K562 (cell line): ENCODE measurements around the gene LMBR1. TPM values are rescaled to one million over a fixed set of nuclear protein-coding genes. Genes with fewer than 3 reads are reported as not detected.
A peak's percentile ranks its signal among the peaks of the same experiment; 100 is the strongest.

Experiments
- ARID4B ChIP-seq: sonication (generic); formaldehyde crosslinking; IDR thresholded peaks from 2 replicates; pipeline ENCODE4 v1.8.0; 2022; ENCODE audit warnings: mild to moderate bottlenecking, missing genetic modification reagents
- CHAMP1 ChIP-seq: fragments of 450-650 bp; IDR thresholded peaks from 2 replicates; pipeline ENCODE4 v1.6.1; 2016; ENCODE audit warnings: mild to moderate bottlenecking
- CTCFL ChIP-seq: IDR thresholded peaks from 2 replicates; pipeline ENCODE4 v1.6.1; 2011; ENCODE audit warnings: borderline replicate concordance, low read depth, mild to moderate bottlenecking, moderate library complexity, low read length; ENCODE audit not compliant: insufficient read depth, poor library complexity, severe bottlenecking
- GATA2 ChIP-seq: sonication (generic); formaldehyde crosslinking; IDR thresholded peaks from 2 replicates; pipeline ENCODE4 v1.4.0; 2020; ENCODE audit warnings: mild to moderate bottlenecking, missing genetic modification reagents
- HCFC1 ChIP-seq: IDR thresholded peaks from 2 replicates; pipeline ENCODE4 v1.6.1; 2012; ENCODE audit warnings: low read depth, low read length, improper control_type of control experiment
- KLF16 ChIP-seq: IDR thresholded peaks from 2 replicates; pipeline ENCODE4 v1.6.1; 2016; ENCODE audit warnings: antibody characterized with exemption
- NFATC3 ChIP-seq: fragments of 450-650 bp; IDR thresholded peaks from 2 replicates; pipeline ENCODE4 v1.6.1; 2017; ENCODE audit warnings: mild to moderate bottlenecking
- RAD21 ChIP-seq, 2 experiments: fragments of 250-450 bp in 1 of 2; fragments of 450-650 bp in 1 of 2; sonication (Bioruptor Pico) in 1 of 2; formaldehyde crosslinking in 1 of 2; IDR thresholded peaks in 1 of 2; conservative IDR thresholded peaks in 1 of 2; 2 replicates each; pipeline versions ENCODE4 v1.4.0 to v1.8.0; 2020 to 2022; ENCODE audit warnings: mild to moderate bottlenecking in 2 of 2, moderate library complexity in 1 of 2
- SAFB ChIP-seq: fragments of 200-400 bp; formaldehyde crosslinking; IDR thresholded peaks from 2 replicates; pipeline ENCODE4 v1.6.1; 2017; ENCODE audit warnings: low read depth, low read length, borderline replicate concordance
- ZC3H11A ChIP-seq: IDR thresholded peaks from 2 replicates; pipeline ENCODE4 v1.6.1; 2012; ENCODE audit warnings: low read depth, low read length, improper control_type of control experiment
- polyA plus RNA-seq, 8 experiments: library from polyadenylated mRNA; depleted of rRNA in 4 of 8; stranded (reverse) in 5 of 8; unstranded in 3 of 8; fragments of >200 nt; fragmentation: Nextera tagmentation in 2 of 8; fragmentation: Illumina TruSeq in 1 of 8; extraction: Ambion mirVana in 2 of 8; extraction: Trizol in 1 of 8; gene quantifications; 2 replicates each; pipeline versions ENCODE4 v1.2.1 to v1.2.3, GENCODE V29; 2011 to 2014; ENCODE audit warnings: inconsistent platforms in 1 of 8, missing spikeins in 1 of 8
- total RNA-seq, 7 experiments: library from RNA; depleted of rRNA in 6 of 7; stranded (reverse); fragments of >200 nt in 6 of 7; fragmentation: Illumina TruSeq in 2 of 7; extraction: Trizol in 2 of 7; gene quantifications; 2 replicates each; pipeline versions ENCODE4 v1.2.1 to v1.2.3, GENCODE V29; 2011 to 2021; ENCODE audit warnings: low replicate concordance in 1 of 7
- TF ChIP-seq, protein P1 (sequence below): fragments of 450-650 bp; IDR thresholded peaks from 2 replicates; pipeline ENCODE4 v1.6.1; 2017; ENCODE audit warnings: mild to moderate bottlenecking, moderate library complexity
- TF ChIP-seq, protein P2 (sequence below): fragments of 450-650 bp; formaldehyde crosslinking; IDR thresholded peaks from 2 replicates; pipeline ENCODE4 v1.4.0; 2020; ENCODE audit warnings: mild to moderate bottlenecking, moderate library complexity
- TF ChIP-seq, protein P3 (sequence below): sonication (generic); formaldehyde crosslinking; IDR thresholded peaks from 2 replicates; pipeline ENCODE4 v1.8.0; 2022; ENCODE audit warnings: missing genetic modification reagents, mild to moderate bottlenecking, moderate library complexity, borderline replicate concordance

LMBR1 gene
- total and polyA plus RNA-seq, 9 of the 15 experiments (the other 6 are each of a cell fraction or from before 2014, with no cell fraction given), result 7.7 to 90.0 (median 59.9) TPM

DNA sequence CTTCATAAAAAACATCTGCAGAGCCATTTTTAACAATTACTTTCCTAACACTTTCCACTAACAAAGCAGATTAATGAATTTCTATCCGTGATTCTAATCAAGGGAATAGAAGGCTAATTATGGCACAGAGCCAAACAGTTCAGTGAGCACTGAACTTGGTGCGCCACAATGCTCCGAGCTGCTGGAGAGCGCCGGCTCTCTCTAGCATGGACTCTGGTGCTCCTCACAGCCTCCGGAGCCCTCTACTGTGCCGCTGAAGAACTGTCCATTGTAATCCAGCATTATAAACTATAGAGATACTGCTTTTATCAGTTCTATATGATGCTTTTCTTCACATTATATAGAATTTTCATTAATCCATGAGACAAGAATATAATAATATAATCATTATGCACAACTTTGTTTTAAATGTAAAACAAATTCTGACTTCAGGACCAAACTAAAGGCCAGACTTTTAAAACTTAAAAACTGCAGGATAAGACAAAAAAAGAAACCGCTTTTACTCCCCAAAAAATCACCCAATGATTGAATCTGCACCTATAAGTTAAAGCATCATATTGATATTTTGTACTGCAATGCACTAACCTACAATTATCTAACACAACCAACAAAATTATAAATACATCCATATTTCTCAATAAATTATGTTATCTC is 128.8 kb downstream of the LMBR1 start (continued):
- peak; percentile 85 for TF ChIP-seq CTCFL
- TF ChIP-seq, protein P1, sequence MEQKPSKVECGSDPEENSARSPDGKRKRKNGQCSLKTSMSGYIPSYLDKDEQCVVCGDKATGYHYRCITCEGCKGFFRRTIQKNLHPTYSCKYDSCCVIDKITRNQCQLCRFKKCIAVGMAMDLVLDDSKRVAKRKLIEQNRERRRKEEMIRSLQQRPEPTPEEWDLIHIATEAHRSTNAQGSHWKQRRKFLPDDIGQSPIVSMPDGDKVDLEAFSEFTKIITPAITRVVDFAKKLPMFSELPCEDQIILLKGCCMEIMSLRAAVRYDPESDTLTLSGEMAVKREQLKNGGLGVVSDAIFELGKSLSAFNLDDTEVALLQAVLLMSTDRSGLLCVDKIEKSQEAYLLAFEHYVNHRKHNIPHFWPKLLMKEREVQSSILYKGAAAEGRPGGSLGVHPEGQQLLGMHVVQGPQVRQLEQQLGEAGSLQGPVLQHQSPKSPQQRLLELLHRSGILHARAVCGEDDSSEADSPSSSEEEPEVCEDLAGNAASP, result no peak
- peak; percentile 36; the same call in 1 of the 2 replicates for TF ChIP-seq KLF16
- TF ChIP-seq NFATC3, result no peak
- TF ChIP-seq, protein P2, sequence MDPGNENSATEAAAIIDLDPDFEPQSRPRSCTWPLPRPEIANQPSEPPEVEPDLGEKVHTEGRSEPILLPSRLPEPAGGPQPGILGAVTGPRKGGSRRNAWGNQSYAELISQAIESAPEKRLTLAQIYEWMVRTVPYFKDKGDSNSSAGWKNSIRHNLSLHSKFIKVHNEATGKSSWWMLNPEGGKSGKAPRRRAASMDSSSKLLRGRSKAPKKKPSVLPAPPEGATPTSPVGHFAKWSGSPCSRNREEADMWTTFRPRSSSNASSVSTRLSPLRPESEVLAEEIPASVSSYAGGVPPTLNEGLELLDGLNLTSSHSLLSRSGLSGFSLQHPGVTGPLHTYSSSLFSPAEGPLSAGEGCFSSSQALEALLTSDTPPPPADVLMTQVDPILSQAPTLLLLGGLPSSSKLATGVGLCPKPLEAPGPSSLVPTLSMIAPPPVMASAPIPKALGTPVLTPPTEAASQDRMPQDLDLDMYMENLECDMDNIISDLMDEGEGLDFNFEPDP, result no peak
- TF ChIP-seq GATA2 (CRISPR knock-in tag), result no peak
- no peak for TF ChIP-seq SAFB
- TF ChIP-seq RAD21 (CRISPR knock-in tag; conservative IDR thresholded peaks at IDR 0.05 in 1 of 2, IDR thresholded peaks at IDR 0.05 in 1 of 2), result peak; percentile 73 to 83
- TF ChIP-seq ARID4B (CRISPR knock-in tag), result no peak
- TF ChIP-seq CHAMP1, result peak; percentile 50; the same call in 1 of the 2 replicates
- TF ChIP-seq HCFC1, result peak; percentile 26; the same call in 1 of the 2 replicates
- 0 out of 2 replicates have a peak, but pooled peaks have one; percentile 30 for TF ChIP-seq ZC3H11A
- TF ChIP-seq, protein P3, sequence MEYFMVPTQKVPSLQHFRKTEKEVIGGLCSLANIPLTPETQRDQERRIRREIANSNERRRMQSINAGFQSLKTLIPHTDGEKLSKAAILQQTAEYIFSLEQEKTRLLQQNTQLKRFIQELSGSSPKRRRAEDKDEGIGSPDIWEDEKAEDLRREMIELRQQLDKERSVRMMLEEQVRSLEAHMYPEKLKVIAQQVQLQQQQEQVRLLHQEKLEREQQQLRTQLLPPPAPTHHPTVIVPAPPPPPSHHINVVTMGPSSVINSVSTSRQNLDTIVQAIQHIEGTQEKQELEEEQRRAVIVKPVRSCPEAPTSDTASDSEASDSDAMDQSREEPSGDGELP (CRISPR knock-in tag), result 0 out of 2 replicates have a peak, but pooled peaks have one; percentile 20
